ENCODE results near the gene DIP2B.

The DIP2B gene

DNA sequence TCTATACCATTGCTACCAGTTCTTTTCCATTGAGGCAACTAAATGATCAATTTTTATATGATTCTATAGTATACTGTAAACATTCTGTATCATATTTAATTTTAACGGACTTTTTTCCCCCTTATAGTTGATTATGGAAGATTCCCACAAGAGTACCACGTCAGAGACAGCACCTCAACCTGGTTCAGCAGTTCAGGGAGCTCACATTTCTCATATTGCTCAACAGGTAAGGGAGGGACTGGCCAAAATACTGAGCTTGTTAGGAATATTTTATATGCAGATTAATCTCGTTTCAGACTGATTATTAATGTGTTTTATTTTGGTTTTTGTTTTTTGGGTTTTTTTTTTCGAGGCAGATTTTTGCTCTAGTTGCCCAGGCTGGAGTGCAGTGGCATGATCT lies 275.2 kb downstream of the DIP2B start:
- DNase-seq (ENCODE audit: low read depth) = no peak
- TF ChIP-seq, protein P1, sequence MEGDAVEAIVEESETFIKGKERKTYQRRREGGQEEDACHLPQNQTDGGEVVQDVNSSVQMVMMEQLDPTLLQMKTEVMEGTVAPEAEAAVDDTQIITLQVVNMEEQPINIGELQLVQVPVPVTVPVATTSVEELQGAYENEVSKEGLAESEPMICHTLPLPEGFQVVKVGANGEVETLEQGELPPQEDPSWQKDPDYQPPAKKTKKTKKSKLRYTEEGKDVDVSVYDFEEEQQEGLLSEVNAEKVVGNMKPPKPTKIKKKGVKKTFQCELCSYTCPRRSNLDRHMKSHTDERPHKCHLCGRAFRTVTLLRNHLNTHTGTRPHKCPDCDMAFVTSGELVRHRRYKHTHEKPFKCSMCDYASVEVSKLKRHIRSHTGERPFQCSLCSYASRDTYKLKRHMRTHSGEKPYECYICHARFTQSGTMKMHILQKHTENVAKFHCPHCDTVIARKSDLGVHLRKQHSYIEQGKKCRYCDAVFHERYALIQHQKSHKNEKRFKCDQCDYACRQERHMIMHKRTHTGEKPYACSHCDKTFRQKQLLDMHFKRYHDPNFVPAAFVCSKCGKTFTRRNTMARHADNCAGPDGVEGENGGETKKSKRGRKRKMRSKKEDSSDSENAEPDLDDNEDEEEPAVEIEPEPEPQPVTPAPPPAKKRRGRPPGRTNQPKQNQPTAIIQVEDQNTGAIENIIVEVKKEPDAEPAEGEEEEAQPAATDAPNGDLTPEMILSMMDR (IDR thresholded peaks at IDR 0.05; ENCODE audit: low read length, missing control alignments) = no peak

DNA sequence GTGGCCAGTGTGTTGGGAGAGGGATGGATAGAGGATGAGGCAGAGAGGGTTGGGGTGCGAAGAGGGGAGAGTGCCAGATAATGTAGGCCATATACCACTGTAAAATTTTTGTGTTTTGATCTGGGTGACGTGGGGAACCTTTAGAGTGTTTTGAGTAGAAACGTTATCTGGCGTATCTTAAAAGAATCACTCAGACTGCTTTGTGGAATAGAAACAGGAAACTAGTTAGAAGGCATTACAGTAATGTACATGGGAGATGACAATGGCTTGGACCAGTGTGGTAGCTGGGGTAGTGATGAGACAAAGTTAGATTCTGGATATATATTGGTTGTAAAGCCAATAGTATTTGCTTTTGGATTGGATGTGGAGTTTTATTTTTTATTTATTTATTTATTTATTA lies 279.7 kb downstream of the DIP2B start:
- H3K4me3 ChIP-seq (replicated peaks; ENCODE audit: low read depth, low read length) = no peak overlapping the region
- TF ChIP-seq, protein P1 (IDR thresholded peaks at IDR 0.05; ENCODE audit: low read length, missing control alignments) = no peak
- DNase-seq (ENCODE audit: low read depth) = no peak

More for the DNA sequence above, 275.2 kb downstream of the DIP2B start:
- no peak overlapping the region for H3K4me3 ChIP-seq (replicated peaks; ENCODE audit: low read depth, low read length)

DNA sequence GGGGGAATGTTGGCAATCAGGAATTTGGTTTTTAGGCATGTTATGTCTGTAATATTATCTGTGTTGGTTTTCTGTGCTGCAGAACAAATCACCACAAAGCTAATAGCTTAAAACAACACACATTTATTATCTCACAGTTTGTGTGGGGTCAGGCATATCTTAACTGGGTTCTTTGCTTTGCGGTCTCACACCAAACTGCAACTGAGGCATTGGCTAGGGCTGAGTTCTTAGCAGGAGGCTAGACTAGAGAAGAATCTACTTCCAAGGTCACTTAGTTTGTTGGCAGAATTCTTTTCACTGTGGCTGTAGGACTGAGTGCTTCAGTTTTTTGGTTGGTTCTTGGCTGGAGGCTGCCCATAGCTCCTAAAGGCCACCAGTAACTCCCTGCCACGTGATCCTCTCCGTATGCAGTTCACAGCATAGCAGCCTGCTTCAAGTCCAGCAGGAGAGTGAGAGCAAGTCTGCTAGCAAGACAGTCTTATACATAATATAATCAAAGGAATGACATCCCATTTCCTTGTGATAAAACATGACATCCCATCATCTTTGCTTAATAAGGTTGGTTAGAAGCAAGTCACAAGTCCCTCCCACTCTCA lies 280.7 kb downstream of the DIP2B start:
- TF ChIP-seq, protein P1 (IDR thresholded peaks at IDR 0.05; ENCODE audit: low read length, missing control alignments) = no peak
- H3K4me3 ChIP-seq (replicated peaks; ENCODE audit: low read depth, low read length) = no peak overlapping the region
- no peak for DNase-seq (ENCODE audit: low read depth)

DNA sequence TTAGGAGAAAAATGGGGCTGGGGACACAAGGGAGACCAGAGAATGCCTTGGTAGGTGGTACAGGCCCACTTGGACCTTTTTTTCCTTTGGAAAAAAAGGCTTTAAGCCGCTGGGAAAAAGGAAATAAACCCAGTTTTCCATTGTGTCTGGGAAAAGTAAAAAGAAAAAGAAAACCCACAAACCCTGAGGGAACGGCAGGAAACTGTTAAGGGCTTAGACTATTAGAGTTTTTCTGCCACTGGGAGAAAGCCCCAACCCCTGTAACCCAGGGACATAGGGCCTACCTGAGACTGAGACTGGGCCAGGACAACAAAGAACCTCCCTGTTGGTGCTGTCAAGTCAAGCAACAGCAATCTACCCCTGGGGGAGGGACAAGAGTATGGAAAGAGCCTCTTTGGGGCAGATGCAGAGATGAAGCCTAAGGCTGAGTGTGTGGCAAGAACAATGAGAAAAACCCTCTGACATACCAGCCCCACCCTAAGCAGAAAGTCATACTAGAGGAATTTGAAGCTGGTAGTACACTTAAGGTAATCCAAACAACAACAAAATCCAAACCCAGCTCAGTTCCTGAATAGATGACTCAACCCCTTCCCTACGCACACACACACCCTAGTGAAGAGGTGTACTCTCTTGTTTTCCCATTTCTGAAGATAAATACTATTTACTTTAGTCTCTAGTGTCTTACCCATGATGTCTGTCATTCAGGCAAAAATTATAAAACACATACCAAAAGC lies 281.9 kb downstream of the DIP2B start:
- peak; percentile 96 for DNase-seq (ENCODE audit: low read depth)
- H3K4me3 ChIP-seq (replicated peaks; ENCODE audit: low read depth, low read length) = no peak overlapping the region
- TF ChIP-seq, protein P1 (IDR thresholded peaks at IDR 0.05; ENCODE audit: low read length, missing control alignments) = no peak

DNA sequence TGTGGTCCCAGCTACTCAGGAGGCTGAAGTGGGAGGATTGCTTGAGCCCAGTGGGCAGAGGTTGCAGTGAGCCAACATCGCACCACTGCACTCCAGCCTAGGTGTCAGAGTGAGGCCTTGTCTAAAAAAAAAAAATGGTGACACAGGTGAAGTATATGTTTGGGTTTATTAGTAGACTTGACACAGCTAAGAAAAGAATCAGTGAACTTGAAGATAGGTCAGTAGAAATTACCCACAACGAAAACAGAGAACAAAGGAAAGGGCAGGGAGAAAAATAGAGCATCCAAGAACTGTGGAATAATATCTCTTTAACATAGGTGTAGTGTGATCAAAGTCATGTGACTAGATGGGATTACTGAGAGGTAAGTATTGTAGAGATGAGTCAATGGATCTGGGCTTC lies 282.8 kb downstream of the DIP2B start:
- TF ChIP-seq, protein P1 (IDR thresholded peaks at IDR 0.05; ENCODE audit: low read length, missing control alignments) = no peak
- H3K4me3 ChIP-seq (replicated peaks; ENCODE audit: low read depth, low read length) = no peak overlapping the region
- DNase-seq (ENCODE audit: low read depth) = no peak

DNA sequence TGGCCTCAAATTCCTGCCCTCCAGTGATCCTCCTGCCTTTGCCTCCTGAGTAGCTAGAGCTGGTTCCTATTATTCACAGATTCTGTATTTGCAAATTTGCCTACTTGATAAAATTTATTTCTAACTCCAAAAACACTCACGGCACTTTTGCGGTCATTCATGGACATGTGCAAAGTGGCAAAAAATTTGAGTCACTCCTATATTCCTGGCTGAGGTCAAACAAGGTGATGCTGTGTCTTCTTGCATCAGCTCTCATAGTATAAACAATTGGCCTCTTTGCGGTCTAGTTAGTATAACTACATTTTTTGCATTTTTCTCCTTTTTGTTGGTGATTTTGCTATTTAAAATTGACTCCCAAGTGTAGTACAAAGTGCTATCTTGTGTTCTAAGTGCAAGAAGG lies 283.8 kb downstream of the DIP2B start:
- H3K4me3 ChIP-seq (replicated peaks; ENCODE audit: low read depth, low read length) = no peak overlapping the region
- TF ChIP-seq, protein P1 (IDR thresholded peaks at IDR 0.05; ENCODE audit: low read length, missing control alignments) = no peak
- DNase-seq (ENCODE audit: low read depth) = peak; percentile 54
